Thoracic aorta (tissue), 2 donors: ENCODE measurements around the gene MYH1. TPM values are rescaled to one million over a fixed set of nuclear protein-coding genes. Genes with fewer than 3 reads are reported as not detected.

Source experiments
- ATAC-seq: fragments of 150-250 bp; one replicate; pipeline ENCODE4 v1.8.0; 2017; ENCODE audit warnings: low read depth; ENCODE audit not compliant: insufficient number of reproducible peaks, low FRiP score
- DNase-seq: peaks from one replicate; pipeline ENCODE4 v3.0.0-alpha.2; 2020; ENCODE audit warnings: low spot score
- H3K27ac ChIP-seq, 2 donors: fragments of 200-600 bp; sonication (generic); 1 replicate in 1 of 2; 2 replicates in 1 of 2; pipeline ENCODE4 v1.5.1; 2016; ENCODE audit warnings: mild to moderate bottlenecking in 2 of 2, moderate library complexity in 2 of 2
- H3K27me3 ChIP-seq: fragments of 200-600 bp; sonication (generic); replicated peaks from 2 replicates; pipeline ENCODE4 v1.6.0; 2016; ENCODE audit warnings: mild to moderate bottlenecking; ENCODE audit not compliant: insufficient read depth
- H3K36me3 ChIP-seq: fragments of 200-600 bp; sonication (generic); one replicate; pipeline ENCODE4 v1.5.1; 2016
- H3K4me1 ChIP-seq, 2 donors: fragments of 200-600 bp; sonication (generic); 1 replicate in 1 of 2; 2 replicates in 1 of 2; pipeline versions ENCODE4 v1.5.1 to v1.6.0; 2016; ENCODE audit warnings: low read depth in 2 of 2, mild to moderate bottlenecking in 1 of 2; ENCODE audit not compliant: control insufficient read depth in 1 of 2
- H3K4me3 ChIP-seq: fragments of 200-600 bp; sonication (generic); 2 replicates; pipeline ENCODE4 v1.5.1; 2016; ENCODE audit warnings: mild to moderate bottlenecking
- H3K9me3 ChIP-seq: fragments of 200-600 bp; sonication (generic); 2 replicates; pipeline ENCODE4 v1.5.1; 2016
- CTCF ChIP-seq: fragments of 200-600 bp; sonication (generic); IDR thresholded peaks from one replicate; pipeline ENCODE4 v1.5.1; 2019; ENCODE audit warnings: antibody characterized with exemption
- total RNA-seq, 2 donors: library from RNA; depleted of rRNA; stranded (reverse); fragments of >200 nt; gene quantifications; one replicate each; pipeline versions ENCODE4 v1.1.0 to v1.2.3, GENCODE V29; 2016

Gene MYH1
- total RNA-seq, 2 donors from 2014 or later = not detected

GRCh38 chr17:10482252-10482651, 36.1 kb downstream of the MYH1 start:
- DNase-seq (no peak), ATAC-seq (no peak)
- H3K36me3 ChIP-seq = no peaks in the 10 kb centered on the region
- H3K27me3 ChIP-seq = no peaks in the 10 kb centered on the region
- no peak for TF ChIP-seq CTCF
- H3K27ac ChIP-seq = no peak overlapping the region
- H3K4me1 ChIP-seq = no peaks in the 10 kb centered on the region
- no peak overlapping the region for H3K4me3 ChIP-seq
- peaks cover 3% of the 10 kb centered on the region for H3K9me3 ChIP-seq

GRCh38 chr17:10477701-10478100, 40.6 kb downstream of the MYH1 start:
- no peak overlapping the region for H3K27ac ChIP-seq
- TF ChIP-seq CTCF = no peak
- DNase-seq = no peak
- no peak for ATAC-seq
- no peaks in the 10 kb centered on the region for H3K9me3 ChIP-seq
- no peak overlapping the region for H3K4me3 ChIP-seq
- no peaks in the 10 kb centered on the region for H3K4me1 ChIP-seq
- H3K36me3 ChIP-seq = no peaks in the 10 kb centered on the region
- H3K27me3 ChIP-seq = no peaks in the 10 kb centered on the region

- Histone ChIP-seq H3K27ac (no peak overlapping the region), H3K4me3 (no peak overlapping the region), H3K36me3 (no peaks in the 10 kb centered on the region), H3K27me3 (no peaks in the 10 kb centered on the region), H3K9me3 (no peaks in the 10 kb centered on the region), H3K4me1 (no peaks in the 10 kb centered on the region)
- ATAC-seq = no peak
- TF ChIP-seq CTCF = no peak
- no peak for DNase-seq
Observed at GRCh38 chr17:10474536-10474935, 43.8 kb downstream of the MYH1 start.

GRCh38 chr17:10471858-10472257, 46.5 kb downstream of the MYH1 start:
- no peak for TF ChIP-seq CTCF
- Histone ChIP-seq H3K4me1 (no peaks in the 10 kb centered on the region), H3K27ac (no peak overlapping the region), H3K9me3 (no peaks in the 10 kb centered on the region), H3K36me3 (no peaks in the 10 kb centered on the region), H3K4me3 (no peak overlapping the region), H3K27me3 (no peaks in the 10 kb centered on the region)
- no peak for ATAC-seq
- DNase-seq = no peak

- DNase-seq = no peak
- Histone ChIP-seq H3K9me3 (no peaks in the 10 kb centered on the region), H3K27me3 (no peaks in the 10 kb centered on the region), H3K4me3 (no peak within 1 kb of the TSS), H3K27ac (no peak within 1 kb of the TSS), H3K4me1 (no peaks in the 10 kb centered on the region), H3K36me3 (no peaks in the 10 kb centered on the region)
- ATAC-seq = no peak
- no peak for TF ChIP-seq CTCF
Observed at GRCh38 chr17:10469459-10469858, 48.9 kb downstream of the MYH1 start, which contains the start of gene MYH4. Gene MYH4, minus strand, starts transcription at chr17:10469559. Its CDS starts 2,814 bp downstream, at chr17:10466745.
